ENCODE data around the gene CBX2.

The CBX2 gene

GRCh38 chr17:79777894-79778503 lies at the start of gene CBX2:
CBX2 (plus strand) TSS chr17:79778148; CDS start chr17:79778236, 88 bp downstream.
- DNase-seq, result no peak

DNA sequence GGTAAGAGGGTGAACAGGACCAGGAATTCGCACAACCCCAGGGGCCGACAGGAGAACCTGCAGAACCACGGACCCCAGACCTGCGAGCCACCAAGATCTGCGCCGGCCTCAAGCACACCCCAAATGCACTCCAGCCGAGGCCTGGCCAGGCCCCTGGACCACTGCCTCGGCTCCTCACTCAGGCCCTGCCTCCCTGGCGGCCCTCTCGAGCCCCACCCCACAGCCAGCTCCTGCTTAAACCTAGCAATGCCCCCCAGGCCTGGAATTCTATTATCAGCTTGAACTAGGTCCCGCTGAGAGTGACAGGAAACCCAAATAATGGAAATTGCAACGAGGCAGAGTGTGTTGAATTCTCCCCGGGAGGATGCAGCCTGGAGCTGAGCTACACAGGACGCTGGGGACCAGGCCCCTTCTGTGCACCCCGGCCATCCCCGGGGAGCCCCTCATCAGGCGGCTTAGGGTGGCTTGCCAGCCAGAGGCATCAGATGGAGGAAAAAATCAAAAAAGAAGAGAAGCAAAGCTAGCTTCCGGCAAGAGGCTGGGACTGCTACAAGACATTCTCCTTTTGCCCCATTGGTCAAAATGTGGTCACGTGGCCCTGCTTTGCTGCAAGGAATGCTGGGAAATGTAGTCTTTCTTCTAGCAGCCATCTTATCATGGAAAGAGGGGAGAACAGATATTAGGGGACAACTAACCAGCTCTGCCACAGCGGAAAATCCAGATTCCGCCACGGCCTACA lies 49.6 kb upstream of the CBX2 start:
- DNase-seq, result no peak

DNA sequence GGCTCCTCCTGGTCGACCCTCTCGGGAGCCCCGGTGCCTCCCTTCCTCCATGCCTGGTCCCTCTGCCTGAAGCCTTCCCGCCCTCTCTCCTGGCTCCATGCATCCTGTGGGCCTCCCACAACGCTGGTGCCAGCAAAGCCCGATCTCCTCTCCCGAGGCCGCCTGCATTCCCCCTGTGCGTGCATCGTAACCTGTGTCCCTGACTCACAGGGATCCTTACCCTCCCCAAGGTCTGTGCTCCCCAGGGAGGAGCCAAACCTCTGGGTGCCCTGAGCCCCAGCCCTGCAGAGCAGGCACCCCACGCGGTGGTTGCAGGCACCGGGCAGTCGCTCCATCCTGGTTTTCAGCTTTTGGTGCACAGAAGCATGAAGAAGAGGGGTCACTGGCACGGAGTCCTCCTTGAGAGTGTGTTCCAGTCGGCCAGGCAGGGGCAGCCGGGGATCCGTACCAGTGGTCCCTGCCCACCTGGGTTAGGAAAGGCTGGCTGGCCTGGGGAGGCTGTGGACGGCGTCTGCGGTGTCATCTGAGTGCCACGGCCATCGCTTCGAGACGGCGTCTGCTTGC lies 49.0 kb upstream of the CBX2 start:
- no peak for DNase-seq

- DNase-seq, result no peak
These were observed 48.2 kb upstream of the CBX2 start for GRCh38 chr17:79729761-79730160.

DNA sequence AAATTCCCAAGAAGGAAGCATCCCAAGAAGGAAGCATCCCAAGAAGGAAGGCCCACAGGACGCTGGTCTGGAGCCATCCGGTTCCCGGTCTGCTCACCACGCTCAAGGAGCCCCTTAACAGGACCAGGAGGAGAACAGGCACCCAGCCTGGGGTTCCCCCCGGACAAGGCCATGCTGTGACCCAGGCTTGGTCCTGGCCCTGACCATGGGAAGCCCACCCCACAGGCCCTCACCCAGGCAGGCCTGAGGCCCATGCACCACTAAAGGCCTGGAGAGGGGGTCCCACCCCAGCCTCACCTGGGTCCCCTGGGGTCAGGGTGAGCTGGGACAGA lies 47.5 kb upstream of the CBX2 start:
- DNase-seq, result no peak

- DNase-seq, result no peak
These were observed 47.0 kb upstream of the CBX2 start, which contains the start of gene ENPP7 for GRCh38 chr17:79730769-79731483. ENPP7 (plus strand) TSS chr17:79730943; CDS start chr17:79731140, 197 bp downstream.

DNA sequence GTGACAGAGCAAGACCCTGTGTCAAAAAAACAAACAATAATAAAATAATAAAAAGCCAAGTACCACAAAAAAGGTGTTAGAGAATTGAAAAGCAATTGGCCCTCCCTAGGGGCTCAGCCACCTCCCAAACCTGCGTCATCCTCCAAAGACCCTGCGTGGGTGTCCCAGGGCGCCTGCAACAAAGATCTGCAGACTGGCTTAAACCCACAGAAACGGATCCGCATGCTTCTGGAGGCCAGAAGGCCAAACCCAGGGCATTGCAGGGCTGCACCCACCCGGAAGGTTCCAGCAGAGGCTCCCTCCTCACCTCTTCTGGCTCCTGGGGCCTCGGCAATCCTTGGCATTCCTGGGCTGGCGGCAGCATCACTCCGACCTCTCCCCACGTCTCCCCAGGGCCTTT lies 45.7 kb upstream of the CBX2 start:
- DNase-seq, result no peak

DNA sequence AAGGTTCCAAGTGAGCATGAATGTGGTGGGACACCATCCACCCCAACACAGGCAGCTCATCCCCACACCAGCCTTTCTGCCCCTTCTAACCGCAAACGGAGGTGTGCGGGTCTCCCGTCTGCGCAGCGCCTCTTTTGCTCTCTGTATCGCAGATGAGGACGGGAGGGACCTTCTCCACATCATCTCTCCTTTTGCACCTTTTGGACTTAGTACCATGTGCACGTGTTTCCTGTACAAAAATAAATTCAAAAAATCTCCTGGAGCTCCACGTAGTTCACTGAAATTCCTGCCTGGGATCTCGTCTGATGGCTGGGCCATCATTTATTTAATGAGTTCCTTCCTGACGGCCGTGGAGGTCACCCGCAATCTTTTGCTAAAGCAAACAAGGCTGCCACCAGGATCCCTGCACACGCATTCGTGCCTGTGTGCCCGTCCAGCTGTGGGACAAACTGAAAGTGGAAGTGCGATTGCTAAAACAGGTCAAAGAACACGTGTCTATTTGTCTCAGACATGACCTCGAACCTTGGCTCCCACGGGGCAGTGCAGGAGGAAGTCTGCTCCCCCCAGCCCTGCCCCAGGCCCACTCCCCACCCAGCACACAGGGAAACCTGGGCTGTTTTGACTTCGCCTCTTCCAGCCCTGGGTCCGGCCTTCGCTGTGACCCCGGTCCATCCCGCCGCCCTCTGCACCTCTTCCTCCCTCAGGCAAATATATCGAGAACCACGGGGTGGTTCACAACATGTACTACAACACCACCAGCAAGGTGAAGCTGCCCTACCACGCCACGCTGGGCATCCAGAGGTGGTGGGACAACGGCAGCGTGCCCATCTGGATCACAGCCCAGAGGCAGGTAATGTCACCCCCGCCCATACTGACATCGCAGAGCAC lies 44.9 kb upstream of the CBX2 start:
- no peak for DNase-seq

DNA sequence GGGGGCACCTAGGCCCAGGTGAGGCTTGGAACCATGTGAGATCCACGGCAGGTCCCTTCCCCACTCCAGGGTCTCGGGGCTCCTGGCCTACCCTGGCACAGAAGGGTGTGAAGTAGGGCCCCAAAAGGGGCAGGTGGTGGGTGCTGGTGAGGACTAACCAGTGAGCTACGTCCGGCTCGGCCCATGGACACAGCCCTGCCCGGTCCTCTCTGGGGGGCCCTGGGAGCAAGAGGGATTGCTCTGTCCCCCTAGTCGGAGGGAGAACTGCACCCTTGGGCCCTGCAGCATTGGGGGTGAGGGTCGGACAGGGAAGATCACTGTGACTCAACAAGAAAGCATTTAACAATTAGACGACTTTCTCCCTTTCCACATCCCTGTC lies 44.3 kb upstream of the CBX2 start:
- no peak for DNase-seq

DNA sequence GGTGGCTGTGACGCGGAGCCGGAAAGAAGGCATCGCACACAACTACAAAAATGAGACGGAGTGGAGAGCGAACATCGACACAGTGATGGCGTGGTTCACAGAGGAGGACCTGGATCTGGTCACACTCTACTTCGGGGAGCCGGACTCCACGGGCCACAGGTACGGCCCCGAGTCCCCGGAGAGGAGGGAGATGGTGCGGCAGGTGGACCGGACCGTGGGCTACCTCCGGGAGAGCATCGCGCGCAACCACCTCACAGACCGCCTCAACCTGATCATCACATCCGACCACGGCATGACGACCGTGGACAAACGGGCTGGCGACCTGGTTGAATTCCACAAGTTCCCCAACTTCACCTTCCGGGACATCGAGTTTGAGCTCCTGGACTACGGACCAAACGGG lies 42.9 kb upstream of the CBX2 start:
- no peak for DNase-seq

- no peak for DNase-seq
These were observed 40.7 kb upstream of the CBX2 start for GRCh38 chr17:79737046-79737921.

GRCh38 chr17:79737922-79738578 lies 39.9 kb upstream of the CBX2 start:
- DNase-seq, result no peak

DNA sequence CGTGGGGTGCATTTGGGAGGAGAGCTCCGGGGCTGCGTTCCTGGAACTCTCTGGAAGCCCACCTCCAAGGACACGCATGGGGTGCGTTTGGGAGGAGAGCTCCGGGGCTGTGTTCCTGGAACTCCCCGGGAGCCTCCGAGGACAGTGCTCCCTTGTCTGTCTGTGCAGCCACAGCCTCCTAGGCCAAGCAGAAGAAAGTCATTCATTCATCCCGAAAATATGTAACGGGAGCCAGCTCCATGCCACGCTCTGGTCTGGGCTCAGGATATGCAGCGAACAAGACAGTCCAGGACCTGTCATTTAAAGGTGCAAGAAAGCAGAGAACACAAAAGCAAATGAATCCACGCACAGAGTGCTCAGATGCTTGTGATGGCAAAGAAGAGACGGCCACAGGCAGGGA lies 39.3 kb upstream of the CBX2 start:
- DNase-seq, result no peak

DNA sequence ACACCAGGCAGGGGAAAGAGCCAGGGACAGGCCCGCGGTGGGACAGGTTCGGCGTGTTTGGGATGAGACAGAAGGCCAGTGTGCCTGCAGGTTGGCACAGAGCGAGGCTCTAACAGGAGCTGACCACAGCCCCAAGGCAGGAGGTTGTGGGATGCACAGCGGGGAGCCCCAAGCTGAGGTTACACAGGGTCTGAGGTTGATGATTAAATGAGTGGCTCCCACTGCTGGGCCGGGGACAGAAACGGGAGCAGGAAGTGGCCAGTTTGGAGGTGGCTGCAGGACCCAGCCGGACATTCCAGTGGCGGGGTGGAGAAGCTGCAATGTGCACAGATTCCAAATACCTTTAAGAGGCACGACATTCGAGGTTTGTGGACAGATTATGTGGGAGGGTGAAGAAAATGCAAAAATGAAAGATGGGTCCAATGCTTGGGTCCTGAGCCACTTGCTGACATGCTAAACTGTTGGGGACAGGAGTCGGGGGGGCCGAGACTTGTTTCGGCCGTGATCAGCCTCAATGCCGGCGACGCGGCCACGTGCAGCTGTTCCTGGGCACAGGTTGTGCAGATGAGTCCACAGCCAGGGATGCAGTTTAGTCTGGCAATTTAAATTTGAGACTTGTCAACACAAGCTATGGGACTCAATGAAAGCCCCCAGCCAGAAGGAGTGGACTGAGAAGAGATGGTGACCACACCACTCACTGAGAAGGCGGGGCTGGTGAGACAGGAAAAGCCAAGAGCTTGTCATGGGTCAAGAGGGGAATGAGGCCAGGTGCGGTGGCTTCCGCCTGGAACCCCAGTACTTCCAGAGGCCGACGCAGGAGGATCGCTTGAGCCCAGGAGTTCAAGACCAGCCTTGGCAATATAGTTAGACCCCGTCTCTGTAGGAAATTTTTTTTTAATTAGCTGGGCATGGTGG lies 38.5 kb upstream of the CBX2 start:
- no peak for DNase-seq

DNA sequence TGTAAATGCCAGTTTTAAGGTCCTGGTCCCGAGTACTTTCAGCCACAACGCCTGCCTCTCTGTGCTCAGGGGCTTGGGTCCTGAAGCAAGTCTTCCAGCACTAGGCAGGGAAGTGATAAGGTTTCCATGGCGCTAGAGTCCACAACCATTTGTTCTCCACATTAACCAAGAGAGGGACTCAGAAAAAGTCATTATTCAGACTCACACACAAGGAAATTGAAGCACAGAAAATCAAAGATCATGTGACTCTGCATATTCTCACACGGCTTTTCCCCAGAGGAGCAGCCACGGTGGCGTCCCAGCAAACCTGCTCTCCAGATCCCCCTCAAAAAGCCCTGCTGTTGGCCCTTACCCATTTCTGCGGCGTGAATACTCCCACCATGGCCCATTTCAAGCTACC lies 37.5 kb upstream of the CBX2 start:
- DNase-seq, result no peak

DNA sequence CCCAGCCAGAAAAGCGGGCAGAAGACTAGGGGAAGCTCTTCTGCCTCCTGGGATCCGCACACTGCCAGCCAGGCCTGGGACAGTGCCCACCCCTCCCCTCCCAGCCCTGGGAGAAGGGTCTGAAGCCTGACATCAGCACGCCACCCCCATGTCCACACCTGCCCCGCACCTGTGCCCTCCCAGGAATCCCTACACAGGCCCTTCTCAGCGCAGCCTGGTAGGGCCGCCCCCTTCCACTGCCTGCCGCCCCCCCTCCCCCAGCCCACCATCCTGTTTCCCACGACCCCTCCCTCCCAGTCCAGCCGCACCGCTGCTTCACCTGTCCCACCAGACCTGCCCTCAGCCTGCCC lies 36.6 kb upstream of the CBX2 start:
- no peak for DNase-seq

DNA sequence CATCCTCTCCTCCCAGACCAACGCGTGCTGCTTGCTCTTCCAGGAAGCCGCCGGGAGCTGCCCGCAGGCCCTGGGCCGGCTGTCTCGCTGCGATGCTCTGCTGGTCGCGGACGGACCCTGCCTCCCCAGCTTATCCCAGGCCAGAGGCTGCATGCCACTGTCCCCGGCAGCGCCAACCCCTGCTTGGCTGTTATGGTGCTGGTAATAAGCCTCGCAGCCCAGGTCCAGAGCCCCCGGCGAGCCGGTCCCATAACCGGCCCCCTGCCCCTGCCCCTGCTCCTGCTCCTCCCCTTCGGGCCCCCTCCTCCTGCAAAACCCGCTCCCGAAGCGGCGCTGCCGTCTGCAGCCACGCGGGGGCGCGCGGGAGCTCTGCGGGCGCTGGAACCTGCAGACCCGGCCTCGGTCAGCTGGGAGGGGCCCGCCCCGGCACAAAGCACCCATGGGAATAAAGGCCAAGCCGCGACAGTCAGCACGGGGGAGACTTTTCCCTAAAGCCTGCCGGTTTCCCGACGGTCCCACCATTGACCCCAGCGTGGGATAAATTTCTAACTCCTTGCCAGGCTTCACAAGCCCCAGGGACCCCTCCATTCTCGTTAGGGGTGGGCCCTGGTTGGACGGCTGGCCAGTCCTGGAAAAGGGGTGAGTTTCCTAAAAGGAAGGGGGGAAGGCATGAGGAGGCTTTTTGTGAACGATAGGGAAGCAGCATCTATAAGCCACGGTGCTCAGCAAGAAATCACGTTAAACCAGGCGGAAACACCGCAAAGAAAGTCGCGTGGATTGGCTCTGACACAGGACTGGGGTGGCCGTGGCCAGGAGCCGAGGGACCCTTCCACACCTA lies 36.0 kb upstream of the CBX2 start:
- DNase-seq, result no peak

GRCh38 chr17:79742589-79742918 lies 35.4 kb upstream of the CBX2 start:
- no peak for DNase-seq

GRCh38 chr17:79742951-79743476 lies 34.9 kb upstream of the CBX2 start:
- no peak for DNase-seq
